K562 (cell line): ENCODE data around the gene PALLD. TPM values are rescaled to one million over a fixed set of nuclear protein-coding genes. Genes with fewer than 3 reads are reported as not detected.

Source experiments
- SNIP1 ChIP-seq: fragments of 450-650 bp; IDR thresholded peaks from 2 replicates; pipeline ENCODE4 v1.7.1; 2017; ENCODE audit warnings: low read depth, mild to moderate bottlenecking
- ZNF583 ChIP-seq: fragments of 250-450 bp; sonication (Bioruptor Pico); IDR thresholded peaks from 2 replicates; pipeline ENCODE4 v1.4.0; 2020
- polyA plus RNA-seq, 8 experiments: library from polyadenylated mRNA; depleted of rRNA in 4 of 8; stranded (reverse) in 5 of 8; unstranded in 3 of 8; fragments of >200 nt; fragmentation: Nextera tagmentation in 2 of 8; fragmentation: Illumina TruSeq in 1 of 8; extraction: Ambion mirVana in 2 of 8; extraction: Trizol in 1 of 8; gene quantifications; 2 replicates each; pipeline versions ENCODE4 v1.2.1 to v1.2.3, GENCODE V29; 2011 to 2014; ENCODE audit warnings: inconsistent platforms in 1 of 8, missing spikeins in 1 of 8
- total RNA-seq, 7 experiments: library from RNA; depleted of rRNA in 6 of 7; stranded (reverse); fragments of >200 nt in 6 of 7; fragmentation: Illumina TruSeq in 2 of 7; extraction: Trizol in 2 of 7; gene quantifications; 2 replicates each; pipeline versions ENCODE4 v1.2.1 to v1.2.3, GENCODE V29; 2011 to 2021; ENCODE audit warnings: low replicate concordance in 1 of 7
- TF ChIP-seq, protein P1 (sequence below): fragments of 200-600 bp; sonication (generic); IDR thresholded peaks from one replicate; pipeline ENCODE4 v1.6.1; 2012; ENCODE audit warnings: mild to moderate bottlenecking, low read depth, low read length, inconsistent platforms

Gene PALLD
- total and polyA plus RNA-seq, 9 of the 15 experiments (the other 6 are each of a cell fraction or from before 2014, with no cell fraction given): 0.01 to 0.35 (median 0.06) TPM; not detected in 3

DNA sequence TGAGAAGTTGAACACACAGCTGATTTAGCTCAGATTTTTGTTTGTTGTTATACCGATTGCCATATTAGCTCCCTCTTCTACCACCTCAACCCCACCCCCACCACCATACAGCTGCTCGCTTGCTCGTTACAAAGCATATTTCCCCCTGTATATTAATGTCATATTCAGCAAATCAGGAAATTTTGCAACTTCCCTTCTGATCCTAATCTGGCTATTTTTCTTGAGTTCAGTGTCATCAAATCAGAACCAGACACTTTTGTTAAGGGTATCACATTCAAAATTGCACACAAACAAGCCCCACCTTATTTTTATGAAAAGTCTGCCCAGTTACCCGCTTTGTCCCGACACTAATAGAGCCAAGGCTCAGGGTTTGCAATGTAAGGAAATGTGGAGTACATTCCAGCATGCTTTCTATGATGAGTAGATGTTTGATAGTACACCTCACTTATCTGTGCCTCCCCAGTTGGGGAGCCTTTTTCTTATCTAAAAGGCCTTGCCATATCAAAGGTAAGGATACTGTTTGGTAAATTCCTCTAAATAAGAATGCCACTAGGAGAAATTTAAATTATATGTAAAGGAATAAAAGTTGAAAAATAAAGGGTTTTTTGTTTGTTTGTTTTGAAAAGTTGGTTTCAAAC is 301.0 kb downstream of the PALLD start (continued):
- TF ChIP-seq, protein P1, sequence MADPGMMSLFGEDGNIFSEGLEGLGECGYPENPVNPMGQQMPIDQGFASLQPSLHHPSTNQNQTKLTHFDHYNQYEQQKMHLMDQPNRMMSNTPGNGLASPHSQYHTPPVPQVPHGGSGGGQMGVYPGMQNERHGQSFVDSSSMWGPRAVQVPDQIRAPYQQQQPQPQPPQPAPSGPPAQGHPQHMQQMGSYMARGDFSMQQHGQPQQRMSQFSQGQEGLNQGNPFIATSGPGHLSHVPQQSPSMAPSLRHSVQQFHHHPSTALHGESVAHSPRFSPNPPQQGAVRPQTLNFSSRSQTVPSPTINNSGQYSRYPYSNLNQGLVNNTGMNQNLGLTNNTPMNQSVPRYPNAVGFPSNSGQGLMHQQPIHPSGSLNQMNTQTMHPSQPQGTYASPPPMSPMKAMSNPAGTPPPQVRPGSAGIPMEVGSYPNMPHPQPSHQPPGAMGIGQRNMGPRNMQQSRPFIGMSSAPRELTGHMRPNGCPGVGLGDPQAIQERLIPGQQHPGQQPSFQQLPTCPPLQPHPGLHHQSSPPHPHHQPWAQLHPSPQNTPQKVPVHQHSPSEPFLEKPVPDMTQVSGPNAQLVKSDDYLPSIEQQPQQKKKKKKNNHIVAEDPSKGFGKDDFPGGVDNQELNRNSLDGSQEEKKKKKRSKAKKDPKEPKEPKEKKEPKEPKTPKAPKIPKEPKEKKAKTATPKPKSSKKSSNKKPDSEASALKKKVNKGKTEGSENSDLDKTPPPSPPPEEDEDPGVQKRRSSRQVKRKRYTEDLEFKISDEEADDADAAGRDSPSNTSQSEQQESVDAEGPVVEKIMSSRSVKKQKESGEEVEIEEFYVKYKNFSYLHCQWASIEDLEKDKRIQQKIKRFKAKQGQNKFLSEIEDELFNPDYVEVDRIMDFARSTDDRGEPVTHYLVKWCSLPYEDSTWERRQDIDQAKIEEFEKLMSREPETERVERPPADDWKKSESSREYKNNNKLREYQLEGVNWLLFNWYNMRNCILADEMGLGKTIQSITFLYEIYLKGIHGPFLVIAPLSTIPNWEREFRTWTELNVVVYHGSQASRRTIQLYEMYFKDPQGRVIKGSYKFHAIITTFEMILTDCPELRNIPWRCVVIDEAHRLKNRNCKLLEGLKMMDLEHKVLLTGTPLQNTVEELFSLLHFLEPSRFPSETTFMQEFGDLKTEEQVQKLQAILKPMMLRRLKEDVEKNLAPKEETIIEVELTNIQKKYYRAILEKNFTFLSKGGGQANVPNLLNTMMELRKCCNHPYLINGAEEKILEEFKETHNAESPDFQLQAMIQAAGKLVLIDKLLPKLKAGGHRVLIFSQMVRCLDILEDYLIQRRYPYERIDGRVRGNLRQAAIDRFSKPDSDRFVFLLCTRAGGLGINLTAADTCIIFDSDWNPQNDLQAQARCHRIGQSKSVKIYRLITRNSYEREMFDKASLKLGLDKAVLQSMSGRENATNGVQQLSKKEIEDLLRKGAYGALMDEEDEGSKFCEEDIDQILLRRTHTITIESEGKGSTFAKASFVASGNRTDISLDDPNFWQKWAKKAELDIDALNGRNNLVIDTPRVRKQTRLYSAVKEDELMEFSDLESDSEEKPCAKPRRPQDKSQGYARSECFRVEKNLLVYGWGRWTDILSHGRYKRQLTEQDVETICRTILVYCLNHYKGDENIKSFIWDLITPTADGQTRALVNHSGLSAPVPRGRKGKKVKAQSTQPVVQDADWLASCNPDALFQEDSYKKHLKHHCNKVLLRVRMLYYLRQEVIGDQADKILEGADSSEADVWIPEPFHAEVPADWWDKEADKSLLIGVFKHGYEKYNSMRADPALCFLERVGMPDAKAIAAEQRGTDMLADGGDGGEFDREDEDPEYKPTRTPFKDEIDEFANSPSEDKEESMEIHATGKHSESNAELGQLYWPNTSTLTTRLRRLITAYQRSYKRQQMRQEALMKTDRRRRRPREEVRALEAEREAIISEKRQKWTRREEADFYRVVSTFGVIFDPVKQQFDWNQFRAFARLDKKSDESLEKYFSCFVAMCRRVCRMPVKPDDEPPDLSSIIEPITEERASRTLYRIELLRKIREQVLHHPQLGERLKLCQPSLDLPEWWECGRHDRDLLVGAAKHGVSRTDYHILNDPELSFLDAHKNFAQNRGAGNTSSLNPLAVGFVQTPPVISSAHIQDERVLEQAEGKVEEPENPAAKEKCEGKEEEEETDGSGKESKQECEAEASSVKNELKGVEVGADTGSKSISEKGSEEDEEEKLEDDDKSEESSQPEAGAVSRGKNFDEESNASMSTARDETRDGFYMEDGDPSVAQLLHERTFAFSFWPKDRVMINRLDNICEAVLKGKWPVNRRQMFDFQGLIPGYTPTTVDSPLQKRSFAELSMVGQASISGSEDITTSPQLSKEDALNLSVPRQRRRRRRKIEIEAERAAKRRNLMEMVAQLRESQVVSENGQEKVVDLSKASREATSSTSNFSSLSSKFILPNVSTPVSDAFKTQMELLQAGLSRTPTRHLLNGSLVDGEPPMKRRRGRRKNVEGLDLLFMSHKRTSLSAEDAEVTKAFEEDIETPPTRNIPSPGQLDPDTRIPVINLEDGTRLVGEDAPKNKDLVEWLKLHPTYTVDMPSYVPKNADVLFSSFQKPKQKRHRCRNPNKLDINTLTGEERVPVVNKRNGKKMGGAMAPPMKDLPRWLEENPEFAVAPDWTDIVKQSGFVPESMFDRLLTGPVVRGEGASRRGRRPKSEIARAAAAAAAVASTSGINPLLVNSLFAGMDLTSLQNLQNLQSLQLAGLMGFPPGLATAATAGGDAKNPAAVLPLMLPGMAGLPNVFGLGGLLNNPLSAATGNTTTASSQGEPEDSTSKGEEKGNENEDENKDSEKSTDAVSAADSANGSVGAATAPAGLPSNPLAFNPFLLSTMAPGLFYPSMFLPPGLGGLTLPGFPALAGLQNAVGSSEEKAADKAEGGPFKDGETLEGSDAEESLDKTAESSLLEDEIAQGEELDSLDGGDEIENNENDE: no peak
- TF ChIP-seq SNIP1 (no peak), ZNF583 (CRISPR knock-in tag) (no peak)
- TF ChIP-seq, all 486 proteins: peak for 0
